Lung (tissue), 12 donors: ENCODE measurements around the gene ZFYVE28. TPM values are rescaled to one million over a fixed set of nuclear protein-coding genes. Genes with fewer than 3 reads are reported as not detected.

Source experiments
- ATAC-seq: fragments of 200-7000 bp; cut with Tn5 transposase; one replicate; pipeline ENCODE4 v1.9.1; 2020; ENCODE audit warnings: moderate number of reproducible peaks; ENCODE audit not compliant: insufficient read depth, low FRiP score
- DNase-seq, 3 donors: peaks; one replicate each; pipeline ENCODE4 v3.0.0-alpha.2; 2013 to 2017
- H3K27ac ChIP-seq, 2 donors: one replicate each; pipeline ENCODE4 v1.5.1; 2013; ENCODE audit warnings: mild to moderate bottlenecking in 2 of 2, moderate library complexity in 2 of 2, control low read depth in 1 of 2, inconsistent platforms in 1 of 2, low read depth in 1 of 2, low read length in 1 of 2
- H3K27me3 ChIP-seq, 3 donors: one replicate each; pipeline ENCODE4 v1.5.1; 2013; ENCODE audit warnings: low read length in 2 of 3; ENCODE audit not compliant: control insufficient read depth in 3 of 3, insufficient read depth in 3 of 3
- H3K36me3 ChIP-seq, 4 donors: one replicate each; pipeline ENCODE4 v1.5.1; 2013; ENCODE audit warnings: low read length in 4 of 4, mild to moderate bottlenecking in 1 of 4, moderate library complexity in 1 of 4; ENCODE audit not compliant: control insufficient read depth in 4 of 4, insufficient read depth in 4 of 4
- H3K4me1 ChIP-seq, 5 donors: one replicate each; pipeline ENCODE4 v1.5.1; 2013; ENCODE audit warnings: low read length in 5 of 5, mild to moderate bottlenecking in 2 of 5, moderate library complexity in 1 of 5; ENCODE audit not compliant: control insufficient read depth in 5 of 5, insufficient read depth in 5 of 5
- H3K4me3 ChIP-seq: one replicate; pipeline ENCODE4 v1.5.1; 2013; ENCODE audit warnings: mild to moderate bottlenecking, control low read depth, moderate library complexity
- H3K9ac ChIP-seq, 2 donors: one replicate each; pipeline ENCODE4 v1.5.1; 2013; ENCODE audit warnings: low read length in 2 of 2, control low read depth in 1 of 2; ENCODE audit not compliant: insufficient read depth in 1 of 2
- H3K9me3 ChIP-seq, 4 donors: one replicate each; pipeline ENCODE4 v1.5.1; 2013; ENCODE audit warnings: low read length in 3 of 4, mild to moderate bottlenecking in 1 of 4, moderate library complexity in 1 of 4; ENCODE audit not compliant: control insufficient read depth in 4 of 4, insufficient read depth in 3 of 4
- CTCF ChIP-seq: IDR thresholded peaks from 2 replicates; pipeline ENCODE4 v1.5.1; 2012; ENCODE audit warnings: mild to moderate bottlenecking; ENCODE audit errors: control extremely low read depth, extremely low read depth
- WGBS, 2 donors: extraction: QIAGEN DNeasy Blood & Tissue Kit; methylation state at CpG; one replicate each; pipeline ENCODE4 v1.1.7; 2013; 5-methylcytosine and 5-hydroxymethylcytosine counted together
- polyA plus RNA-seq, 2 donors: library from polyadenylated mRNA; stranded (reverse); fragments of 200-250 nt; gene quantifications; one replicate each; pipeline ENCODE4 v1.2.1, GENCODE V29; 2013
- total RNA-seq, 2 donors: library from RNA; depleted of rRNA in 1 of 2; stranded (reverse); fragments of >200 nt in 1 of 2; gene quantifications; one replicate each; pipeline ENCODE4 v1.2.1, GENCODE V29; 2014 to 2021
- donor health status: control.
- donor health status: control.
- donor health status: Bipolar disorder and iron deficiency.
- donor health status: healthy.
- donor health status: DM: yes; HTN: yes; CAD: no.

ZFYVE28 gene
- total and polyA plus RNA-seq, 4 donors: 6.8 to 10.3 (median 7.6) TPM

- H3K27ac ChIP-seq: no peak overlapping the region
- H3K9ac ChIP-seq: no peak overlapping the region
- H3K36me3 ChIP-seq: peaks cover 0 to 5% (median 0%) of the 10 kb centered on the region in 4 donors
- DNase-seq: peak in 1 of 3 donors; percentile 3
- H3K4me1 ChIP-seq: peaks cover 0 to 8% (median 0%) of the 10 kb centered on the region in 5 donors
- peaks cover 0 to 9% (median 3%) of the 10 kb centered on the region in 4 donors for H3K9me3 ChIP-seq
- no peak overlapping the region for H3K4me3 ChIP-seq
- H3K27me3 ChIP-seq: no peaks in the 10 kb centered on the region
- WGBS, 2 donors: 94 to 96% methylated on average over 2 of the region's 2 CpGs
- ATAC-seq: no peak
- TF ChIP-seq CTCF: no peak
Observed at GRCh38 chr4:2299794-2300193, 118.7 kb downstream of the ZFYVE28 start.

GRCh38 chr4:2298532-2298991 lies 119.9 kb downstream of the ZFYVE28 start:
- ATAC-seq (no peak), DNase-seq (no peak)
- Histone ChIP-seq H3K9ac (no peak overlapping the region), H3K27me3 (no peaks in the 10 kb centered on the region), H3K36me3 (peaks cover 0 to 3% (median 0%) of the 10 kb centered on the region in 4 donors), H3K4me3 (no peak overlapping the region), H3K27ac (no peak overlapping the region), H3K4me1 (peaks cover 0 to 8% (median 0%) of the 10 kb centered on the region in 5 donors), H3K9me3 (peaks cover 0 to 9% (median 3%) of the 10 kb centered on the region in 4 donors)
- TF ChIP-seq CTCF: no peak
- 85 to 88% methylated on average over 23 of the region's 23 CpGs for WGBS, 2 donors

- Histone ChIP-seq H3K9me3 (peaks cover 0 to 8% (median 3%) of the 10 kb centered on the region in 4 donors), H3K27ac (no peak overlapping the region), H3K36me3 (peaks cover 0 to 3% (median 0%) of the 10 kb centered on the region in 4 donors), H3K4me3 (no peak overlapping the region), H3K27me3 (no peaks in the 10 kb centered on the region), H3K9ac (no peak overlapping the region), H3K4me1 (peaks cover 0 to 8% (median 0%) of the 10 kb centered on the region in 5 donors)
- DNase-seq: peak in 1 of 3 donors; percentile 10
- no peak for TF ChIP-seq CTCF
- 90 to 91% methylated on average over 38 to 40 of the region's 40 CpGs for WGBS, 2 donors
- ATAC-seq: no peak
Observed at GRCh38 chr4:2297606-2298531, 120.6 kb downstream of the ZFYVE28 start.
